KOPT-K1 (cell line): ENCODE data around the gene S1PR4.
A peak's percentile ranks its signal among the peaks of the same experiment; 100 is the strongest.
"Not testable (repeated sequence)": the region's sequence is repeated elsewhere in the genome, so short reads cannot be mapped to it uniquely, and the experiment has no call there.

Source experiments
- H3K27ac ChIP-seq: fragments of 200-600 bp; sonication (generic); 2 replicates; pipeline ENCODE4 v1.5.1; 2016; ENCODE audit warnings: antibody characterized with exemption, mild to moderate bottlenecking, low read depth, low read length; ENCODE audit not compliant: poor library complexity, severe bottlenecking
- H3K36me3 ChIP-seq: fragments of 200-600 bp; sonication (generic); 2 replicates; pipeline ENCODE4 v1.5.1; 2017; ENCODE audit warnings: antibody characterized with exemption, mild to moderate bottlenecking, low read length, moderate library complexity; ENCODE audit not compliant: insufficient read depth
- H3K9me3 ChIP-seq: fragments of 200-600 bp; sonication (generic); 2 replicates; pipeline ENCODE4 v1.5.1; 2017; ENCODE audit warnings: antibody characterized with exemption, low read length, mild to moderate bottlenecking; ENCODE audit not compliant: insufficient read depth, poor library complexity, severe bottlenecking

S1PR4 gene

GRCh38 chr19:3184847-3185460 is 6.4 kb downstream of the S1PR4 start:
- H3K27ac ChIP-seq: peak overlapping the region; percentile 81
- peaks cover 34% of the 10 kb centered on the region for H3K36me3 ChIP-seq

GRCh38 chr19:3185461-3186159 is 7.0 kb downstream of the S1PR4 start, which contains the start of gene NCLN:
TSS of gene NCLN (plus strand) at chr19:3185930. CDS start at chr19:3186031, 101 bp downstream.
- Histone ChIP-seq H3K36me3 (peaks cover 41% of the 10 kb centered on the region), H3K9me3 (no peaks in the 10 kb centered on the region), H3K27ac (peak within 1 kb of the TSS; percentile 81)

More at GRCh38 chr19:3184847-3185460, 6.4 kb downstream of the S1PR4 start:
- no peaks in the 10 kb centered on the region for H3K9me3 ChIP-seq

GRCh38 chr19:3186160-3186688 is 7.7 kb downstream of the S1PR4 start:
- Histone ChIP-seq H3K36me3 (peaks cover 42% of the 10 kb centered on the region), H3K9me3 (no peaks in the 10 kb centered on the region), H3K27ac (peak overlapping the region; percentile 81)

- Histone ChIP-seq H3K9me3 (no peaks in the 10 kb centered on the region), H3K36me3 (peaks cover 46% of the 10 kb centered on the region), H3K27ac (peak overlapping the region; percentile 81)
These were observed 8.5 kb downstream of the S1PR4 start for GRCh38 chr19:3186891-3187661.

GRCh38 chr19:3187662-3188511 is 9.3 kb downstream of the S1PR4 start:
- H3K27ac ChIP-seq: no peak overlapping the region
- H3K36me3 ChIP-seq: peaks cover 51% of the 10 kb centered on the region

GRCh38 chr19:3188627-3189596 is 10.3 kb downstream of the S1PR4 start:
- H3K27ac ChIP-seq: no peak overlapping the region
- no peaks in the 10 kb centered on the region for H3K9me3 ChIP-seq
- peaks cover 58% of the 10 kb centered on the region for H3K36me3 ChIP-seq

More at GRCh38 chr19:3187662-3188511, 9.3 kb downstream of the S1PR4 start:
- no peaks in the 10 kb centered on the region for H3K9me3 ChIP-seq

- no peaks in the 10 kb centered on the region for H3K9me3 ChIP-seq
- peaks cover 59% of the 10 kb centered on the region for H3K36me3 ChIP-seq
- H3K27ac ChIP-seq: no peak overlapping the region
These were observed 11.3 kb downstream of the S1PR4 start for GRCh38 chr19:3189702-3190469.

- Histone ChIP-seq H3K36me3 (peaks cover 63% of the 10 kb centered on the region), H3K27ac (no peak overlapping the region), H3K9me3 (no peaks in the 10 kb centered on the region)
These were observed 11.9 kb downstream of the S1PR4 start for GRCh38 chr19:3190470-3190770.

- Histone ChIP-seq H3K36me3 (peaks cover 69% of the 10 kb centered on the region), H3K9me3 (no peaks in the 10 kb centered on the region), H3K27ac (no peak overlapping the region)
These were observed 12.6 kb downstream of the S1PR4 start for GRCh38 chr19:3190921-3191805.

GRCh38 chr19:3191806-3192104 is 13.2 kb downstream of the S1PR4 start:
- H3K27ac ChIP-seq, H3K9me3 ChIP-seq: not testable (repeated sequence)
- H3K36me3 ChIP-seq: peaks cover 75% of the 10 kb centered on the region

GRCh38 chr19:3192228-3192635 is 13.7 kb downstream of the S1PR4 start:
- Histone ChIP-seq H3K9me3 (no peaks in the 10 kb centered on the region), H3K36me3 (peaks cover 79% of the 10 kb centered on the region), H3K27ac (no peak overlapping the region)

GRCh38 chr19:3192684-3193083 is 14.1 kb downstream of the S1PR4 start:
- H3K36me3 ChIP-seq: peaks cover 81% of the 10 kb centered on the region
- H3K9me3 ChIP-seq: no peaks in the 10 kb centered on the region
- H3K27ac ChIP-seq: no peak overlapping the region
